HG02852 (cell line): ENCODE results near the gene E2F3.

Source experiments
- ATAC-seq: cut with Tn5 transposase; IDR thresholded peaks from one replicate; pipeline ENCODE4 v1.9.1; 2021; ENCODE audit warnings: mild to moderate bottlenecking, moderate library complexity; ENCODE audit not compliant: unreplicated experiment

The E2F3 gene

DNA sequence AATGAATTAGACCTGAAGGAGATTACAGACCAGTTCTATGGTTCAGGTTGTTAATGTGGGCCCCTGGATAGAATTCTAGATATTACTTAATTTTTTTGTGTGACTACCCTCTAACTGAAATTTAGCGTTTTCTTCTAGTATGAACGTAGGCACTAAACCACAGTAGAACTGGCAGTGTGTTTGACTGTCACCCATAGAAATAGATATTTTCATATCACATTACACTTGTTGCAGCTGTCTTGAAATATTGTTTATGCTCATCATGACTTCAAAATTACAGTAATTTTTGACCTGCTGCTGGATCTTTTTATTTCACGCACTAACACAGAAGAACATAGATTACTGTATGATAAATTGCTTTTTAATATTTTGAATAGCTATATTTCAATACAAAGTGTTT is 31.6 kb downstream of the E2F3 start:
- ATAC-seq, result no peak

DNA sequence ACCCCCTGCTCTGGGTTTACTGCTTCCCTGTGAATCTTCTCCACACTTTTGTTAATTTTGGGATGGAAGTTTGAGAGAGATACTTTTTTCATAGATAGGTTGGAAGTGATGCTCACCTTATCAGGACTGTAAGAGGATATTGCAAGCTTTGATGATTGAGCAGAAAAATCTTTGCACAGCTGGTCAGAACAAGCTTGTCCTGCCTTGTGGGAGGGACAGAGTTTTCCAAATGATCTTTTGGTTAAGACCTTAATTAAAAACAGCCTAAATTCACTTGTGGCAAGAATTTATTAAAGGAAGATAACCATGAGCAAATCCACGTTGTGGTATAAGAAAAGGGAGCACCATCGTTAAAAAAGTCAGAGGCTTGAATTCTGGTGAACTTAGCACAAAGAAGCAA is 32.2 kb downstream of the E2F3 start:
- ATAC-seq, result no peak

DNA sequence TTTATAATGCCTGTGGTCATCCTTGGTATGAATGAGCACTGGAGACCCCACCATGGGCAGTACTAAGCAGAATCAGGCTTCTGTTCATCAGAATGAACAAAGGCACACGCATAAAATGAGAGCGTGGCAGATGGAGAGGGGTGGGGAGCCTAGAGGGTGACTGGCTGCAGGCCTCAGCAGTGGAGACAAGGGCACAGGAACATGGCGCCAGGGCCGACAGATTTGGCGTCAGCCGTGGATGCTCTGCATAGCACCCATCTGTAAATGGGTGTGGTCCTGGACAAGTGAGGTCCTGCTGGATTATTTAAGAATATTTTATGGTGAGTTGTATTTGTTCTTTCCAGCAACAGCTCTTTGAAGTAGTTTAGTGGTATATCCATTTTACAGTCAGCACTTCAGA is 33.1 kb downstream of the E2F3 start:
- ATAC-seq, result no peak

DNA sequence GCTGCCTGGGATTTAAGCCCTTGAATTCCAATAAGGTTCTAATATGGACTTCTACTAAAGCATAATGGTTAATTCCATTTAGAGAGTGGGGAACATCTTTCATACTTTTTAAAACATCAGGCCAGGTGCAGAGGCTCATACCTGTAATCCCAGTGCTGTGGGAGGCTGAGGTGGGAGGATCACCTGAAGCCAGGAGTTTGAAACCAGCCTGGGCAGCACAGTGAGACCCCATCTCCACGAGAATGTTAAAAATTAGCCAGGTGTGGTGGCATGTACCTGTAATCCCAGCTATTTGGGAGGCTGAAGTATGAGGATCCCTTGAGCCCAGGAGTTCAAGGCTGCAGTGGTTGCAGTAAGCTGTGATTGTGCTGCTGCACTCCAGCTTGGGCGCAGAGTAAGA is 35.0 kb downstream of the E2F3 start:
- no peak for ATAC-seq

DNA sequence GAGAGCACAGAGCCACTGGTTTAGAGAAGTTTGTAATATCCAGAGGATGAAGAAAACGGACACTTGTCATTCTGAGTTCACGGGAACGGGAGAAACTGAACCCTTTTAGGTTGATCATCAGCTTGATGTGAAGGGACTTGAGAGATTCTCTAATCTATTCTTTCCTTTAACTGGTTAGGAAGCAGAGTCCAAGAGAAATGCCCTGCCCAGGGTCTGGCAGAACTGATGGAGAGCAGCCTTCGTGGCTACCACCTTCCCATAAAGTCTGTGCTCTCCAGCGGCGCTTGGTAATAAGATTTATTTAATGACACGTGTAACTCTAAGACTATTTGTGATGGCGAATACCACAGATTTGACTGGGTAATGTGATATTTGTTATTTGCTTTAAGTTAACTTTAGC is 36.0 kb downstream of the E2F3 start:
- no peak for ATAC-seq

DNA sequence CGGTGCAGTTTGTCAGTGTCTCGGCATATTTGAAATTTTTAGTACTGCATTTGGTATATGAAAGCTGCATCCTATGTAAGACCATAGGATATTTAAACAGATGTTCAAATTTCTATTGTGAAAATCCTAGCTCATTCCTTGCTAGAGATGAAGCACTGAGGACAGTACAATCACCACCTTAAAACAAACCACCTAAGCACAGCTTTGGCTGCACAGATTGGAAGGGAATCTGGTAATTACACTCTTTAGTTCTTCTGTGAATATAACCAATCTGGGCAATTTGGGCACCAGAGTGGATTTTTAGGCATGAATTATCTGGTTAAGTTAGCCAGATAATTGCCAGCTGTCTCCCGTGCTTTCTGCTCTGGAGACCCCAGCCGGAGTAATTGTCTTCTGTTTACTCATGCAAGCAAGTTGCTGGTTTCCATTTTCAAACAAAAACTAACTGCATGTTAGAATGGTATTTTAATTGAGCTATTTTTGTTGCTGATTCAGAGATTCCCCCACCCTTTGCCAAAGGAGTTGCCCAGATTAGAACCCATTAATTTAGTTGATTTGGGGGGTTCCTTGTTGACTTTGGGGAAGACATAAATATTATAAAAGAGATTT is 36.9 kb downstream of the E2F3 start:
- no peak for ATAC-seq

DNA sequence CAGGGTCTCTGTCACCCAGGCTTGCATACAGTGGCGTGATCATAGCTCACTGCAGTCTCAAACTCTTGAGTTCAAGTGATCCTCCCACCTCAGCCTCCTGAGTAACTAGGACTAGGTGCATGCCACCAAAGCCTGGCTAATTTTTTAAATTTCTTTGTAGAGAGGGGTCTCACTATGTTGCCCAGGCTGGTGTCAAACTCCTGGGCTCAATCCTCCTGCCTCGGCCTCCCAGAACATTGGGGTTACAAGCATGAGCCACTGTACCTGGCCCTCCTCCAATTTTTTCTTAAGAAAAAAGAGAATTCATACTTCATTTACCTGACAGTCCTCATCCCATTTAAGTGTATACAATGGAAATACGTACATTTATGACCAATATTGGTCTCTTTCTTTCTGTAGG is 37.9 kb downstream of the E2F3 start:
- no peak for ATAC-seq

DNA sequence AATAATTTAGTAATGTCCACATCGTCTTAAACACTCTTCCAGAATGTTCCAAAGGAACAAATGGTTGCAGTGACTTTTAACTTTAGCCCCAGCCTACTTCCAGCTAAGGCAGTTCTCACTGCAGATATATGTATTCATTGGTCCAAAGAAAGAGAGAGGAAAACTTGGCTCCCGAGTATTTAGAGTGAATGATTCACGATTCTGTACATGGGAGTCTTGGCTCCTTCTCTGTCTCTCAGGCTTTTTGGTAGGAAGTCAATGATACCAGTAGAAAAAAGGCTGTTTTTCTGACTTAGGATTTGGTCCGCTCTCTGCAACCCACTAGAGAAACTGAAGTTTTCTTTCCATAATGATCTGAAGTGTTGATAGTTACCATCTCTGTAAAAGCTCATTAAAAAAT is 38.6 kb downstream of the E2F3 start:
- ATAC-seq, result no peak

DNA sequence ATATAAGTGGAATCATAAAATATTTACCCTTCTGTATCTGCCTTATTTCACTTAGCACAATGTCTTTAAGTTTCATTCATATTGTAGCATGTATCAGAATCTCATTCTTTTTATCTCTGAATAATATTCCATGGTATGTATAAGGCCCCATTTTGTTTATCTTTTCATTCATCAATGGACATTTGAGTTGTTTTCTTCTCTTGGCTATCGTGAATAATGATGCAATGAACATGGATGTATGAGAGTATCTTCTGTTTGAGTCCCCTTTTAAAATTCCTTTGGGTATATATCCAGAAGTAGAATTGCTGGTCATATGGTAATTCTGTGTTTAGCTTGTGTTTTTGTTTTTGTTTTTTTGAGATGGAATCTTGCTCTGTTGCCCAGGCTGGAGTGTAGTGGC is 39.6 kb downstream of the E2F3 start:
- no peak for ATAC-seq

DNA sequence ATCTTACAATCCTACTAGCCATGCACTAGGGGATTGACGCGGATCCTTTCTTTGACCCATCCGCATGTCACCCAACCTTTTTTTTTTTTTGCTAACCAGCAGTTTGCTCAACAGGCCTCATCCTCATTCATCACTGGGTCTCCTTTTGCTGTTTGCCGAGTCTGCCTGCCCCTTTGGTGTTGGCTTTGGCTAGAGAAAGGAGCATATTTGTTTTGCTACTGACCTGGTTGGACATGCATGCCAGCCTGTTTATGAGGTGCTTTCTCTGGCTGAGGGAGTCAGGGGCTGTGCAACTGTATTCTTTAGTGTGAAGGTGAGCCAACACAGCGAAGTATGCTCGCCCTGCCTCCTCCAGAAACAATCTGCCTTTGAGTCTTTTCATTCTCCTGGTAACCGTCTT is 40.2 kb downstream of the E2F3 start:
- ATAC-seq, result no peak

DNA sequence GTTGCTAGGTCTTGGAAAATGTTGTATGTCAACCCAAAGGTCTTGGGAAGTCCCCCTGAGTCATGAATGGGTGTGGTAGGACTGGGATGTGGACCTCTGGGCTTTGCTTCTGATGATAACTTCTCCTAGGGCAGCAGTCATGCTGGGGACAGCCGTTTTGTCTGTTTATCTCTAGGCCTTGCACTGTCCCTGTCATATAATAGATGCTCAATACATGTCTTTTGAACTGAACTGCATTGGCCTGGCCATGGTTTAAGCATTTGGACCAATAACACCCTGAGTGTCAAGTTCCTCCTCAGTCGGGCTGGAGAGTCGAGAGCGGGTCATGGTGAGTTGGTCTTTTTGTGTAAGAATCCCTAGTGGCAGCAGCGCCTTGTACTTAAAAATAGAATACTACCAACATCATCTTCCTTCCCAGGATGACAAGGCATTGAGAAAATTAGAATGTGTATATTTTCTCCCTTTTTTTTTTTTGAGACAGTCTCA is 43.1 kb downstream of the E2F3 start:
- no peak for ATAC-seq

DNA sequence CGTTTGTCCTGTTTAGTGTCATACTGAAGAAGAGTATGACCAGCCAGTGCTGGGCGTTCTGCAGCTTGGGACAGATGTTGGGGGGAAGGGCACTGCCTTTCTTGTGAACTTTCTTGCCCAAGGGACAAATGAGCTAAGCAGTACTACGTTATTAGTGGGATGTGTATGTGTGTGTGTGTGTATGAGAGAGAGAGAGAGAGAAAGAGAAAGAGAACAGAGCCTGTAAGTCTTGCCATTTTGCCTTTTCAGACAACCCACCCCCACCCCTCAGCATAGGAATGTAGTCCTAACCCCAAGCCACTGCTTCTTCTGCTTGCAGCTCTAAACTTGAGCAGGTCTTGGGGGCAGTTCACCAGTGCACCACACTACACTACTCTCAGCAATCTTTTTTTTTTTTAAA is 45.5 kb downstream of the E2F3 start:
- no peak for ATAC-seq

DNA sequence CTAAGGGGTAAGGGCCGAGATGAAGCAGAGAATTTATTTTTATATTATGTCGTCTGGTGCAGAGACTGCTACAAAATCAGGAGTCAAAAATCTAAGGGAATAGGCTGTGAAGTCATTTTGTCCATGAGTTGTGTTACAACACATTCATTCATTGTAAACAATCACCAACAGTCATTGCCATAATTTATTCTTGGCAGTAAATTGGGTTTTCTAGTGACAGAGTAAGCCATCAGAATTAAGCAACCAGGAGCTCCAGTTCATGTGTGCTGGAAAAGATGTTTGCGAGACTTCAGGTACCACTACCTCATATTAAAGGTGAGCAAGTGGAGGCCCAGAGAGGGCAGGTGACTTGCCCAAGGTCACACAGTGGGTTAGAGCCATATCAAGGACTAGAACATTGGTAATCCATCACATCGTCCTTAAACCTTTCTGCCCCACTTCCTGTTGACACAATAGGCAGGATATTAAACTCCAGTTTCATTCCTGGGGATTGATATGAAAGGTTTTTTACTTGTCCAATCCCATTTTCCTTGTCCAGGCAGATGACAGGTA is 46.0 kb downstream of the E2F3 start:
- ATAC-seq, result no peak

DNA sequence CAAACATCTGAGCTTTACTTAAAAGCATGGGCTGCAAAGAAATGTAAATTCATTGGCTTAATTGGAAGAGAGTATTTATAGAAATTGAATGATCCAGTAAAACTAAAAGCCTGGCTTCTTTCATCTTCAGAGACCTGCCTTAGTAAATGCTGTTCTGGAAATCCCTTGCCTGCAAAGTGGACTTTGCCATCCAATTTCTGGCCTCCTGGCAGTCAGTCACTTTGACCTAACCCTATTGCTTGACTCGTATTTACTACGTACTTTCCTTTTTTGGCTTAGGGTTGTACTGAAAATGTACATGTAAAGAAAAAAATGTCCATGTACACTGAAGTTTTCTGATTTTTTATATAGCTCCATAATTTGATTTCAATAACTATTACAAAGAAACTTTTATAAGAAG is 47.1 kb downstream of the E2F3 start:
- ATAC-seq, result no peak

DNA sequence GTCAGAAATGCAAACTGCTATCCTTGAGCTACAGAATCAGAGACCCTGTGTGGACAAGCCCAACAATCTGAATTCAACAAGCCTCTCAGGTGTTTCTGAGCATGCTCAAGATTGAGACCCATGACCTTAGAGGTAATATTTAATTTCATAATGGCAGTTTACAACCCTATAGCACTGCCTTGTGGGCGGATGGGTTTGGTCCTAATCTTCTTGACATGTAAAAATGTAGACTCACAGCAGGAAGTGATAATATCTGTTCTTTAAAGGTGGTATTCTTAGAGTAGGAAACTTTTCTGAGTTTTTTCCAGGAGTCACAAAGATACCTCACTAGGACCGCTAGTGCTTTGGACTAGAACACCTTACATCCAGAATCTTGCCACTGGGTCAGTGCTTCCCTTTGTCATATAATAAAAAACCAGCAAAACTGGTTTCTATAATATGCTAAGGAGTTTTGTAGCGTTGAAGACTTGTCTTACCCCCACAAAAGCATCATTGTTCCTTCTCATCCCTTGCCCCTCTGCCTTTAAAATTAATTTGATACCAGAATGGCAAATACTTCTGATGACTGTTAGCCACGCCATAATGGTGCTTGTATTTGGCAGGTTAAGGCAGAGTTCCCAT is 52.6 kb downstream of the E2F3 start:
- no peak for ATAC-seq

DNA sequence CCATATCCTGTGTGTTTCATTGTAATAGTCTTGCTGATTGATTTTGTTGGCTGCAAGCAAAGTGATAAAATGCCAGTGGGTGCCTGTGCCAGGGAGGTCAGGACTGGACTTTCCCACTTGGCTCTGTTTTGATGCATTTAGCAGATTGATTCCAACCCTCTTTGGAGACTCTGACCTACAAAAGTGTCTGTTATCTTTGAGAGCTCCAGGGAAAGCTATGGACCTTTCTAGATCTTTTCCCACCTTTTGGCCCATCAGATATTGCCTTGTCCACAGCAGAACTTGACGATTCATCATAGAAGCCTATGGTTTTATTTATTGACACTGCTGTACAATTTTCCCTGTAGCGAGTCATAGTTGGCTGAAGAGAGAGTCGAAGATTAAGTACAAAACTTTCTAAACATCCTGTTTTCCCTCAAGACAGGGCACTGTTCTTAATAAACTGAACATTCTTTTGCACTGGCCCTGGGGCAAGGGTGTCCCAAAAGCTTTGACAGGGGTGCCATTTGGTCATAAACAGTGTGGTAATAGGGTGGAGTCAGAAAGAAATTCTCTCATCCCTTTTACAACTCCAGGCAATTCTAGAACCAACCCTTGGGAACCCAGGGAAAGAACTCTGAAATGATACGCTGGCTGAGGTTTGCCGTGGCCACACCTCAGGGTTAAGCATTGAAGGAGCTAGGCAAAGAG is 53.7 kb downstream of the E2F3 start:
- ATAC-seq, result no peak

DNA sequence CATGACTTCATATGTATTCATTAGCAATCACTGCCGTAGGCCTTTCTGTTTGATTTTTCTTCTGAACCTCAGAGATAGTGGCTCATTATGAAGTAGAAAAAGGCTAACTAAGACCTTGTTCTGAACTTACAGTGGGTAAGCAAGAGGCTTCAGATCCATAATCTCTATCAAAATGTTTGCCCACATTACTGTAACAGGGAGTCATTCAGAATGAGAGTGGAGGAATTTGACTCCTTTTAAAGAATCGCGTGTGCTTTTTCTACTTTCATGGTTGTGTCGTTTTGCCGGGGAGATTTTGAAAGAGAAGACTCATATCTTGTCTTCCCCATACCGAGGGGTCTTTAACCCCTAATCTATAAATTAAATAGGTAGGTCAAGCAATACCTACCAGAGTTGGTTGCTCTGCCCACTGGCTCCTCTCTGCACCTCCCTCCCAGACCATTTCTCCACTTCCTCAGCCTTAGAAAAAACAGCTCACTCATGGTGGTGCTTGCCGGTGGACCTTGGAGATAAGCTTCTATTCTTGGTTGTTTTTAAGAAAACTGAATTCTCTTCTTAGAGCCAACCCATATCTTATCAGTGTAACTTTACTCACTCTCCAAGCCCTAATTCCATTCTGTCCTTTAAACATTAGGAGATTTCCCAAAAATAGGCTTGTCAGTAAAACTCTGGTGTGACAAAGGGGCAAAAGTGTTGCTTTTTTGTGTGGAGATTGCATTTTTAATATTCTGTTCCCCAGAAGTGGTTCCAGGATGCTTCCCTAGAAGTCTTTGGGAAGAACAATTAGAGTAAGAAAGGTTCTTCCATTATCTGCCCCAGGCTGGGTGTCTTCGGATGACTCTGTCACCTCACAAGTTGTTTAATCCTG is 56.6 kb downstream of the E2F3 start:
- no peak for ATAC-seq

DNA sequence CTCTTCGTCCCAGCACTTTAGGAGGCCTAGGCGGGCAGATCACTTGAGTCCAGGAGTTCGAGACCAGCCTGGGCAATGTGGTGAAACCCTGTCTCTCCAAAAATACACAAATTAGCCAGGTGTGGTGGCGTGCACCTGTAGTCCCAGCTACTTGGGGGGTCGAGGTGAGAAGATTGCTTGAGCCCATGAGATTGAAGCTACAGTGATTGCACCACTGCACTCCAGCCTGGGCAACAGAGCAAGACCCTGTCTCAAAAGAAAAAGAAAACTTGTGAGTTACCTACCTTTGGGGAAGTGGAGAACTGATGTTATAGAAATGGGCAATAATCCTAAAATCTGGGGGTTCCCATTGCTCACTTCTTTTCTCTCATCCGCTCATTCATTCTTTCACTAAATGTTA is 58.0 kb downstream of the E2F3 start:
- no peak for ATAC-seq

DNA sequence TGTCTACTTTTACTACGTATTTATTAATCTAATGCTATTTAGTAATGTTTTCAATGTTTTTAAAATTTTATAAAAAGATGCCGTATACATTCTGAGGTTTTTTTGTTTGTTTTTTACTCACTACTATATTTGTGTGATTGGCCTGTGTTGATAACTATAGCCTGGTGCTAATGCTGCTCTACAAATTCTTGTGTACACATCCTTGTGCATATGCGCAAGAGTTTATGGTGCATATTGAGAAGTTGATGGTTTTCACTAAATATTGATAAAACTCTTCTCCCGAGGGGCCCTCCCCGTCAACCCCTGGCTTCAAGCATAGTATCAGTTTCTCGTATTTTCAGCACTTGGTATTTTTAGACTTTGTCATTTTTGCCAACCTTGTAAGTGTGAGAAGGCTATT is 59.9 kb downstream of the E2F3 start:
- ATAC-seq, result no peak

DNA sequence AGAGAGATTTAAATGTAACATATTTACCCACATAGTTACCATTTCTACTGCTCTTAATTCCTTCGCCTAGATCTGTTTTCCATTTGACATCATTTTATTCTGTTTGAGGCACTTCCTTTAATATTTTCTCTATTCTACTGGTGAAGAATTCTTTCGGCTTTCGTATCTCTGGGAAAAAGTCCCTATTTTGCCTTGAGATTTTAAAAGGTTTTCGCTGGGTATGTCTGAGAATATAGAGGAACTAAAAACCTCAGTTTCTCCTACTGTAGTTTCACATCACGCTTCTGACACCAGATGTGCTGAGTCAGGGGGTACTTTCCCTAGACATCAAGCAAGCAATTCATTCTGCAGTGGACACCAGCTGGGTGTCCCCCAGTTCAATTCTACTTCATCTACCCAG is 61.7 kb downstream of the E2F3 start:
- ATAC-seq, result peak; percentile 63

DNA sequence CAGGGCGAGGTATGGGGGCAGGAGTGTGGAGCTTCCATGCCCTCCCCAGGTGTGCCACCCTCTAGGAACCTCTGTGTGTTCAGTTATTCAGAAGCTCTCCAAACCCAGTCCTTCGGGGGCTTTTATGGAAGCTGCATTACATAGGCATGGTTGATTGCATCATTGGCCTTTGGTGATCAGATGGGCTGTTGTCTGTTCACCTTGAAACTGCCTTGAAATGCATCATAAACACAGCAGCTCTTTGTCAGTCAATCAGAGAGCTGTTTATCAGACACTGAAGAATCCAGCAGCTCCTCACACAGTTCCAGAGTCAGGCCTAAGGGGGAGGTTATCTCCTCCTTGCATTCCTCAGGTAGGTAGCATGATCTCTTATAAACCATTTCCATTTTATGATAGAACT is 62.4 kb downstream of the E2F3 start:
- no peak for ATAC-seq
